Stimulated activated naive CD8-positive, alpha-beta T cell treated with anti-CD3 and anti-CD28 coated beads, Interleukin-15, Interleukin-2, amounts not matched to agents 100 U/mL and 50 U/mL, for 24 hours (primary cell): ENCODE measurements around the gene KCNIP3.

Experiments used
- ATAC-seq: fragments of 150-1000 bp; cut with Tn5 transposase; one replicate; pipeline ENCODE4 v1.10.0; 2021
- DNase-seq: peaks from one replicate; pipeline ENCODE4 v3.0.0; 2021

KCNIP3 gene

DNA sequence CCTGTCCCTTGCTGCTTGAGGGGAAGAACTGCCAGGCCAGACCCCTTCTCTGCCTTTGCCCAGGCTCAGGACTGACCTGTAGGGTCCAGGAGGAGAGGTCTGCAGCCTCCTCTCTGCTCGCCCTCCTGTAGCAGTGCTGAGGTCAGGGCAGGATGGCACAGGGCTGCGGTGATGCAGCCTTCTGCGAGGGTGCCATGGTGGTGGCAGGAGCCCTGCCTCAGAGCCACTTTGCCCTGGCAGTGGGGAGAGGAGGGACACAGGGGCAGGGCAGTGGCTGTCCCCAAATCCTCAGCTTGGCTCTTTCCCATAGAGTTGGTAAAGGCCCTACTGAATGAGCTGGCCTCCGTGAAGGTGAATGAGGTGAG is 22.0 kb upstream of the KCNIP3 start:
- DNase-seq, result no peak
- no peak for ATAC-seq

DNA sequence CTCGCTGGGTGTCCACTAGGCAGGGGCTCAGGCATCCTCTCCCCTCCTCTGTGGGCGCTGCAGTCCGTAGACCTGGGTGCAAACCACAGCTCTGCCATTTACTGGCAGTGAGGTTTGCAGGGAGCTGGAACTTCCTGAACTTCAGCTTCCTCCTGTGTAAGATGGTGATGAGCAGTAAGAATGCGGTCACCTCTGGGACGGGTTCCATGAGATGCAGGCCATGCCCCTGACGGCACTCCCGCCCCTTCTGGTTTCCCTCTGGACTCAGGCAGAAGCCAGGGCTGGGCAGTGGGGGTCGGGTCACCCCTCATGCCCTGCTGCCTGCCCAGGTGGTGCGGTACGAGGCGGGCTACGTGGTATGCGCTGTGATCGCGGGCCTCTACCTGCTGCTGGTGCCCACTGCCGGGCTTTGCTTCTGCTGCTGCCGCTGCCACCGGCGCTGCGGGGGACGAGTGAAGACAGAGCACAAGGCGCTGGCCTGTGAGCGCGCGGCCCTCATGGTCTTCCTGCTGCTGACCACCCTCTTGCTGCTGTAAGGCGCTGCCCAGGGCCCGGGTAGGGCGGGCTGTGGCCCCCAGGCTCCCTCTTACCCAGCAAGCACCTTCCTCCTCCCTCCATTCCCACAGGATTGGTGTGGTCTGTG is 21.4 kb upstream of the KCNIP3 start:
- DNase-seq (no peak), ATAC-seq (no peak)

DNA sequence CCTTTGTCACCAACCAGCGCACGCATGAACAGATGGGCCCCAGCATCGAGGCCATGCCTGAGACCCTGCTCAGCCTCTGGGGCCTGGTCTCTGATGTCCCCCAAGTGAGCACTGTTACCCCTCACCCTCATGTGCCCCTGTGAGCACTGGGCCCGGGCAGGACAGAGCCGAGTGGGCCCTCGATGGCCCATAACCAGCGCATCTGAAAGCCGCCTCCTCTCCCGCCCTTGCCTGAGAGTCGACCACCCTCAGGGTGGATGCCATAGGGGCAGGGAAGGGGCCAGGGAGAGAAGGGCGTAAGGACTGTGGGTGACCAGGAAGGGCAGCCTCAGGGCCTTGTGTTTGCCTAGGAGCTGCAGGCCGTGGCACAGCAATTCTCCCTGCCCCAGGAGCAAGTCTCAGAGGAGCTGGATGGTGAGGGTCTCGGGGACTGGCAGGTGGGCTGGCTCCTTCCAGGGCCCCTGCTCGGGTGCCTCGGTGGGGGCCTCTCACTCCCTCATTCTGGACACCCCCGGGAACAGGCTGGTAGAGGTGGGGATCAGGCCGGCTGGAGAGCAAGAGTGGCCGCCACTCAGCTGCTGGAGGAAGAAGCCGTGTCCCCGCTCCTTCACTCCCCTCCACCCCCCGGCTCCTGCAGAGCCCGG is 20.8 kb upstream of the KCNIP3 start:
- ATAC-seq (no peak), DNase-seq (no peak)

DNA sequence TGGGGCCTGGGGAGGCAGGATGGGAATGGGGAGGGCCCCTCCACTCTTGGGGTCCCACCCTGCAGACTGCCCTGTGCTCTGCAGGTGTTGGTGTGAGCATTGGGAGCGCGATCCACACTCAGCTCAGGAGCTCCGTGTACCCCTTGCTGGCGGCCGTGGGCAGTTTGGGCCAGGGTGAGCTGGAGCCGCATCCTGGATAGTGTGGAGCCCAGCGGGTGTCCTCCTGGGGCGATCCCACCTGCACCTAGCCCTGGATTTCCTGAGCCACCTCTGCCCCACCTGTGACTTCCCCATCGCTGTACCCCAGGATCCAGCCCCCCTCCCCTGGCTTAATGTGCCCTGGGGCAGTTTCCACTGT is 20.3 kb upstream of the KCNIP3 start:
- no peak for DNase-seq
- ATAC-seq, result no peak

DNA sequence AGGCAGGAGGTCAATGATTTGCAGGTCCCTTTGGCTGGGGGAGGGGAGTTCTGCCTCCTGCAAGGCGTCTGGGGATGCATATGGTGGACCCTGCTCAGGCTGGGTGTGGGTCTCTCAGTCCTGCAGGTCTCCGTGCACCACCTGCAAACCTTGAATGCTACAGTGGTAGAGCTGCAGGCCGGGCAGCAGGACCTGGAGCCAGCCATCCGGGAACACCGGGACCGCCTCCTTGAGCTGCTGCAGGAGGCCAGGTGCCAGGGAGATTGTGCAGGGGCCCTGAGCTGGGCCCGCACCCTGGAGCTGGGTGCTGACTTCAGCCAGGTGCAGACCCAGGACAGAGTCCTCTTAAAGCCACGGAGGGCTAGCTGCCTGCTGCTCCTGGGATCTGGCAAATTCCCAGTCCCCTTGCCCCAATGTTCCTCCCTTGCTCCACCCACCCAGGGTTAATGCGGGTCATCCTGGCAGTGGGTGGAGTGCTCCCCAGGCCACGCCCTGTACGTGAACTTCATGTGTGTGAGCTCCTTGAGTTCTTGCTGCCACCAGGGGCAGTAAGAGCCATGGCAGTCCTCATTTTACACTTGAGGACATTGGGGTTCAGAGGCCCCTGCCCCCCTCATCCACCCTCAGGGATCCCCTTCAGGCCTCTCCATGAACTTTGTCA is 19.8 kb upstream of the KCNIP3 start:
- DNase-seq (no peak), ATAC-seq (no peak)

- DNase-seq (no peak), ATAC-seq (no peak)
Observed at GRCh38 chr2:95278051-95278471, 19.1 kb upstream of the KCNIP3 start.

DNA sequence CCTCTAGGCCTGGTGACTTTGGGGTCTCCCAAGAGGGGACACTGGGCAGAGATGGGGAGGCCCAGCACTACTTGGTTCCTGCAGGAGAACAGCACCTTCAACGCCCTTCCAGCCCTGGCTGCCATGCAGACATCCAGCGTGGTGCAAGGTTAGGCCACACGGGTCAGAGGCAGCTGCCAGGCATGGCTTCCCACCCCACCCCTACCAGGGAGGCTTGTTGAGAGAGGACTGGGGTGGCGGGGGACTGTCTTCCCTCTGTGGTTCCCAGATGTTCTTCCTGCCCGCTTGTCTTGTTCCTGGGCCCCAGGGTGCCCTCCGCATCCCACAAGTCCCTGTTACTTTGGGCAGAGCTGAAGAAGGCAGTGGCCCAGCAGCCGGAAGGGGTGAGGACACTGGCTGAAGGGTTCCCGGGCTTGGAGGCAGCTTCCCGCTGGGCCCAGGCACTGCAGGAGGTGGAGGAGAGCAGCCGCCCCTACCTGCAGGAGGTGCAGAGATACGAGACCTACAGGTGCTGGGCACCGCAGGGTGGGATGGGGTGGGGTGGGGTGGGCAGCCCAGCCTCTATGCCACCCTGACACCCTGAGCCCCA is 18.4 kb upstream of the KCNIP3 start:
- ATAC-seq (no peak), DNase-seq (no peak)

GRCh38 chr2:95279435-95280035 is 17.6 kb upstream of the KCNIP3 start:
- no peak for DNase-seq

GRCh38 chr2:95281071-95281470 is 16.1 kb upstream of the KCNIP3 start:
- DNase-seq, result no peak
- ATAC-seq, result no peak

More at GRCh38 chr2:95279435-95280035, 17.6 kb upstream of the KCNIP3 start:
- ATAC-seq, result no peak

DNA sequence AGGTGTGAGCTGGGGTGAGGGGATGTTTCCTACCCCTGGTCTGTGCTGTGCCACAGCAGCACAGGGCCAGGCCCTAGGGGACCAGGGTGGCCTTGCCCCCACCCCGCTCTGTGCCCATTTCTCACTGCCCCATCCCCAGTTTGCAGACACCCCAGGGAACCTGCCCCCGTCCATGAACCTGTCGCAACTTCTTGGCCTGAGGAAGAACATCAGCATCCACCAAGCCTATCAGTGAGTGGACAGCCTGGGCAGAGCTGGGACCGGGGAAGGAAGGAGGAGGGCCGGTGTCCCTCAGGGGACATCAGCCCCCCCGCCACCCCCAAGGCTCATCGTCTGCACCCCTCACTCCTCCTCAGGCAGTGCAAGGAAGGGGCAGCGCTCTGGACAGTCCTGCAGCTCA is 15.4 kb upstream of the KCNIP3 start:
- no peak for ATAC-seq

GRCh38 chr2:95282458-95282857 is 14.7 kb upstream of the KCNIP3 start:
- ATAC-seq (no peak), DNase-seq (no peak)

More for the DNA sequence above, 15.4 kb upstream of the KCNIP3 start:
- no peak for DNase-seq

- DNase-seq (no peak), ATAC-seq (no peak)
Observed at GRCh38 chr2:95283562-95283961, 13.6 kb upstream of the KCNIP3 start.

- DNase-seq (no peak), ATAC-seq (no peak)
Observed at GRCh38 chr2:95284886-95285541, 12.1 kb upstream of the KCNIP3 start.

GRCh38 chr2:95285542-95285932 is 11.6 kb upstream of the KCNIP3 start:
- DNase-seq (no peak), ATAC-seq (no peak)

DNA sequence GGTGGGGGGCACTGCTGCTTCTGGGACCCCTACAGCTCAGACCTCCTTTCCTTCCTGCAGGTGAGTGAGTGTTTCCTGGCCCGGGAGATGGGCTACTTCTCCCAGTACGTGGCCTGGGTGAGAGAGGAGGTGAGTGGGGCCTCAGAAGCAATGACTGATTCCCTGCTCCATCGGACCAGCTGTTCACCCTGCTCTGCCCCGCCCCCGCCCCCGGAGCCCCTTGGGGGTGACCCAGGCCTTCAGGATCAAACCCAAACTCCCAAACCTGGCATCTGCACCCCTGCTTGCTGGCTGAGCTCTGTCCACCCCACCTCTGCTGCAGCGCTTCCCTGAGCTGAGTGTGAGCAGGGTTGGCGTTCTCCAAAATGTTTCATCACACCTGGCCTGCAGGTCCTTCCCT is 9.8 kb upstream of the KCNIP3 start:
- no peak for ATAC-seq
- no peak for DNase-seq

DNA sequence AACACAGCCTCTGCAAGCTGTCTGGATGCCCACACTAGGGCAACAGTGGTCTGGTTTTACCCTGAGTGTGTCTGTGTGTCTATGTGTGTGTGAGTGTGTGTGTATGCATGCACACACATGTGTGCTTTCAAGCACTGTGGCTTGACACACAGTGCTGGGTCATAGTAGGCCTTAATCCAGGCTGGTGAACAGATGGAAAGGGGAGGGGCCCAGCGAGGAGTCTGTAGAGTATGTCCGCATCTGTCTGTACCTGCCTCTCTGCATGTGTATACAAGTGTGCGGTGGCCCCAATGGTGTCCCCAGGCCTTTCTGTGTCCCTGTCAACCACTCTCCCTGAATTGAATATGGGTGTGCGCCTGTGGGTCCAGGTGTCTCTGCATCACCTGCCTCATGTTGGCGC is 9.3 kb upstream of the KCNIP3 start:
- no peak for ATAC-seq
- DNase-seq, result no peak

GRCh38 chr2:95289253-95289652 is 7.9 kb upstream of the KCNIP3 start:
- ATAC-seq (no peak), DNase-seq (no peak)

DNA sequence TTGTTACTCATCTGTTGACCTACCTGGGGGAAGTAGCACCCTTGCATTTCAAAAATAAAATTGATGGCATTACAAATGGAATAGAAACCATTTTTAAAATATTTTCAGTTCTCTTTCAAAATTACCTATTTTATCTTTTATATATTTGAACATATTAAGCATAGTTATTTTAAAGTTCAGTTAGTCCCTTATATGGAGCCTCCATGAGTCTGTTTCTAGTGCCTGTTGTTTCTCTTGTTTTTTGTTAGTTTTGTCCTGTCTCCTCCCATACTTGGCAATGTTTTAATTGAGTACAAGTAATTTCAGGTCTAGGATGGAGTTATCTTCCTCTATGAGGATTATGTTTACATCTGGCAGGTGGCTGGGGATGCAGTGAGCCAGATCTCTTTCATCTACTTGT is 5.9 kb upstream of the KCNIP3 start:
- no peak for ATAC-seq
- DNase-seq, result no peak

- no peak for ATAC-seq
- no peak for DNase-seq
Observed at GRCh38 chr2:95292623-95293260, 4.4 kb upstream of the KCNIP3 start.

DNA sequence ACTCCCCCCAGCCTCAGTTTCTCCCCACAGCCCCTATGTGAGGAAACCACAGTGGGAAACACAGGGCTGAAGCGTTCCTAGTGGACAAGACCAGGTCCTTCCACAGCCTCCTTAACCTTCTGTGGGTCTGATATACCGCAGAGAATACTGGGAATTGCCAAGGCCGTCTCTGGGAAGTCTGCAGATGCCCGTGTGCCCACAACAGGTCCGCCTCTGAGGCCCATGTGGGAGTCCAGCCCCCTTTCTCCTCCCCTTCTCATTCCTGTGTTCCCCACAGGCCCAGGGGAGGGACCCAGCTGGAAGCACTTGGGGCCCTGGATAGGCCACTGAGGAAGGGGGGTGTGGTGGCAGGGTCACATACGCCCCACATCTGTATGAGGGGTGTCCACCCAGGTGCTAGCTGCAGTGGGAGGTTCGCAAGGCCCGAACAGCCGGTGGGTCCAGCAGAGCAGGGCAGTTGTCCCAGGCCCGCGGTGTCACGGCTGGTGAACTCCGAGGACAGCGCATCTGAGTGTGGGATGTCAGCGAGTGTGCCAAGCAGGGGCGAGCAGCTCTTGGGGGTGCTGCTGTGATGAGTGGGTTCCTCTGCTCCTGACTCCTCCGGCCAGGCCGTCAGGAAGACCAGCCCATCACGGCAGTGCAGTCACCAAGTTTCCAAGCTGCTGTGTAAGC is 2.4 kb upstream of the KCNIP3 start:
- ATAC-seq, result no peak
- no peak for DNase-seq

- ATAC-seq (no peak), DNase-seq (no peak)
Observed at GRCh38 chr2:95295376-95295775, 1.8 kb upstream of the KCNIP3 start.
